Spleen (tissue), 11 donors: ENCODE data around the gene CASS4. TPM values are rescaled to one million over a fixed set of nuclear protein-coding genes. Genes with fewer than 3 reads are reported as not detected.

Experiments
- DNase-seq: peaks from one replicate; pipeline ENCODE4 v3.0.0-alpha.2; 2020
- H3K27ac ChIP-seq, 8 donors: fragments of 200-600 bp; sonication (generic) in 7 of 8; 1 replicate in 4 of 8; 2 replicates in 4 of 8; pipeline versions ENCODE4 v1.5.0 to v1.8.0; 2016 to 2021; ENCODE audit warnings: inconsistent platforms in 4 of 8, mild to moderate bottlenecking in 4 of 8, moderate library complexity in 1 of 8
- H3K27me3 ChIP-seq, 7 donors: fragments of 200-600 bp; sonication (generic) in 6 of 7; replicated peaks in 1 of 7; 1 replicate in 4 of 7; 2 replicates in 3 of 7; pipeline versions ENCODE4 v1.5.0 to v1.8.0; 2016 to 2021; ENCODE audit warnings: inconsistent platforms in 3 of 7, mild to moderate bottlenecking in 1 of 7
- H3K36me3 ChIP-seq, 6 donors: fragments of 200-600 bp; sonication (generic) in 5 of 6; 1 replicate in 4 of 6; 2 replicates in 2 of 6; pipeline versions ENCODE4 v1.5.0 to v1.8.0; 2016 to 2021; ENCODE audit warnings: inconsistent platforms in 2 of 6
- H3K4me1 ChIP-seq, 6 donors: fragments of 200-600 bp; sonication (generic) in 5 of 6; 1 replicate in 3 of 6; 2 replicates in 3 of 6; pipeline versions ENCODE4 v1.5.0 to v1.8.0; 2016 to 2021; ENCODE audit warnings: inconsistent platforms in 3 of 6
- H3K4me3 ChIP-seq, 8 donors: fragments of 200-600 bp; sonication (generic) in 7 of 8; 1 replicate in 4 of 8; 2 replicates in 4 of 8; pipeline versions ENCODE4 v1.5.0 to v1.8.0; 2016 to 2021; ENCODE audit warnings: inconsistent platforms in 4 of 8, mild to moderate bottlenecking in 4 of 8, moderate library complexity in 2 of 8
- H3K9me3 ChIP-seq, 8 donors: fragments of 200-600 bp; sonication (generic) in 7 of 8; 1 replicate in 4 of 8; 2 replicates in 4 of 8; pipeline versions ENCODE4 v1.5.0 to v1.8.0; 2016 to 2021; ENCODE audit warnings: inconsistent platforms in 4 of 8
- CTCF ChIP-seq, 11 experiments: fragments of 200-600 bp in 7 of 11; fragments of 450-650 bp in 4 of 11; sonication (generic) in 4 of 11; IDR thresholded peaks in 8 of 11; conservative IDR thresholded peaks in 3 of 11; 1 replicate in 7 of 11; 2 replicates in 4 of 11; pipeline versions ENCODE4 v1.4.0 to v1.8.0; 2016 to 2021; ENCODE audit warnings: antibody characterized with exemption in 11 of 11, inconsistent platforms in 4 of 11, mild to moderate bottlenecking in 1 of 11
- POLR2A ChIP-seq, 3 donors: fragments of 450-650 bp; IDR thresholded peaks; one replicate each; pipeline ENCODE4 v1.5.1; 2017; ENCODE audit warnings: antibody characterized with exemption in 3 of 3, mild to moderate bottlenecking in 1 of 3
- POLR2AphosphoS5 ChIP-seq, 3 donors: sonication (generic); formaldehyde crosslinking; IDR thresholded peaks; one replicate each; pipeline ENCODE4 v1.5.1; 2017; ENCODE audit warnings: antibody characterized with exemption in 3 of 3
- WGBS, 5 donors: extraction: QIAGEN DNeasy Blood & Tissue Kit in 3 of 5; methylation state at CpG; one replicate each; pipeline versions ENCODE4 v1.1.5 to v1.1.7; 2013 to 2018; 5-methylcytosine and 5-hydroxymethylcytosine counted together
- intact Hi-C: fragments of 100-400 bp; cut with DNase I; formaldehyde crosslinking; loops from one replicate; pipeline ENCODE4 v1.15.0; 2023; ENCODE audit warnings: low total_unique reads
- polyA plus RNA-seq, 3 donors: library from polyadenylated mRNA; stranded (reverse); fragments of 200-250 nt; gene quantifications; one replicate each; pipeline ENCODE4 v1.2.1, GENCODE V29; 2013
- total RNA-seq, 7 donors: library from RNA; depleted of rRNA in 3 of 7; stranded (reverse); fragments of >200 nt in 3 of 7; fragmentation: NEBNext Ultra II Directional in 4 of 7; extraction: Animal tissue kit (Norgen Biotek cat#: 25700) in 4 of 7; gene quantifications; one replicate each; pipeline versions ENCODE4 v1.1.0 to v1.2.1, GENCODE V29; 2016 to 2021
- donor health status: healthy with polysubstance abuse.
- donor health status: DM: no; HTN: no; CAD: no; lungs with moderate emphysema.
- donor health status: DM: no; HTN: no; CAD: no.
- donor health status: Bipolar disorder and iron deficiency.
- donor health status: healthy.
- donor health status: DM: no; HTN: no; CAD: no.
- donor health status: DM: yes; HTN: yes; CAD: no.

Gene CASS4
- total and polyA plus RNA-seq, 10 donors, result 1.2 to 15.5 (median 11.1) TPM

GRCh38 chr20:56418385-56418861, 6.4 kb downstream of the CASS4 start:
- 24 to 53% (median 39%) methylated on average over 11 of the region's 11 CpGs for WGBS, 5 donors
- no peak for DNase-seq
- Histone ChIP-seq H3K27ac (peak overlapping the region; percentile 66 to 90 (median 84)), H3K27me3 (no peaks in the 10 kb centered on the region), H3K36me3 (peaks cover 0 to 8% (median 0%) of the 10 kb centered on the region in 6 donors), H3K4me1 (peaks cover 6 to 100% (median 63%) of the 10 kb centered on the region in 6 donors), H3K4me3 (peak overlapping the region in 1 of 8 donors; percentile 44), H3K9me3 (no peaks in the 10 kb centered on the region)
- intact Hi-C loops, result no loop called here
- TF ChIP-seq POLR2A (IDR thresholded peaks at IDR 0.05), result no peak
- no peak for TF ChIP-seq CTCF (IDR thresholded peaks at IDR 0.05 in 8 of 11, conservative IDR thresholded peaks at IDR 0.05 in 3 of 11)
- peak in 1 of 3 donors; percentile 6 for TF ChIP-seq POLR2AphosphoS5 (IDR thresholded peaks at IDR 0.05)

GRCh38 chr20:56420028-56420427, 8.0 kb downstream of the CASS4 start:
- Histone ChIP-seq H3K27me3 (no peaks in the 10 kb centered on the region), H3K36me3 (peaks cover 0 to 8% (median 0%) of the 10 kb centered on the region in 6 donors), H3K4me3 (peak overlapping the region in 1 of 8 donors; percentile 44), H3K9me3 (no peaks in the 10 kb centered on the region), H3K4me1 (peaks cover 6 to 100% (median 62%) of the 10 kb centered on the region in 6 donors), H3K27ac (peak overlapping the region in 7 of 8 donors; percentile 51 to 90 (median 85))
- no peak for DNase-seq
- TF ChIP-seq CTCF (IDR thresholded peaks at IDR 0.05 in 8 of 11, conservative IDR thresholded peaks at IDR 0.05 in 3 of 11), result no peak
- no peak for TF ChIP-seq POLR2A (IDR thresholded peaks at IDR 0.05)
- TF ChIP-seq POLR2AphosphoS5 (IDR thresholded peaks at IDR 0.05), result no peak
- WGBS, 5 donors, result 64 to 87% (median 80%) methylated on average over 2 of the region's 2 CpGs
- intact Hi-C loops, result no loop called here

- Histone ChIP-seq H3K9me3 (no peaks in the 10 kb centered on the region), H3K36me3 (peaks cover 0 to 8% (median 0%) of the 10 kb centered on the region in 6 donors), H3K4me1 (peaks cover 6 to 98% (median 60%) of the 10 kb centered on the region in 6 donors), H3K27me3 (no peaks in the 10 kb centered on the region), H3K27ac (peak overlapping the region in 7 of 8 donors; percentile 55 to 90 (median 85)), H3K4me3 (no peak overlapping the region)
- DNase-seq, result no peak
- intact Hi-C loops, result no loop called here
- TF ChIP-seq POLR2AphosphoS5 (IDR thresholded peaks at IDR 0.05) (no peak), POLR2A (IDR thresholded peaks at IDR 0.05) (no peak), CTCF (IDR thresholded peaks at IDR 0.05 in 8 of 11, conservative IDR thresholded peaks at IDR 0.05 in 3 of 11) (no peak)
- WGBS, 5 donors, result 66 to 77% (median 73%) methylated on average over 11 of the region's 11 CpGs
These were observed 9.1 kb downstream of the CASS4 start for GRCh38 chr20:56420940-56421688.
